ENCODE results near the gene JAGN1. TPM values are rescaled to one million over a fixed set of nuclear protein-coding genes. Genes with fewer than 3 reads are reported as not detected.
"Not testable (repeated sequence)": the region's sequence is repeated elsewhere in the genome, so short reads cannot be mapped to it uniquely, and the experiment has no call there.

JAGN1 gene
- total RNA-seq, 2 experiments from 2014 or later = 11.7 to 13.6 TPM

DNA sequence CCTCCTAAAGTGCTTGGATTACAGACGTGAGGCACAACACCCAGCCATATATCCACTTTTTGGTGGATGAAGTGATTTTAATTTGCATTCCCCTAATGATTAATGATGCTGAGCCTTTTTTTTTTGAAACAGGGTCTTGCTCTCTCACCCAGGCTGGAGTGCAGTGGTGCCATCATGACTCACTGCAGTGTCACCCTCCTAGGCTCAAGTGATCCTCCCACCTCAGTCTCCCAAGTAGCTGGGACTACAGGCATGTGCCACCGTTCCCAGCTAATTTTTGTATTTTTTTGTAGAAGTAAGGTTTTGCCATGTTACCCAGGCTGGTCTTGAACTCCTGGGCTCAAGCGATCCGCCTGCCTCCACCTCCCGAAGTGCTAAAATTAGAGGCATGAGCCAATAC lies 18.3 kb upstream of the JAGN1 start:
- intact Hi-C loops (cut with micrococcal nuclease) = not testable (repeated sequence)

DNA sequence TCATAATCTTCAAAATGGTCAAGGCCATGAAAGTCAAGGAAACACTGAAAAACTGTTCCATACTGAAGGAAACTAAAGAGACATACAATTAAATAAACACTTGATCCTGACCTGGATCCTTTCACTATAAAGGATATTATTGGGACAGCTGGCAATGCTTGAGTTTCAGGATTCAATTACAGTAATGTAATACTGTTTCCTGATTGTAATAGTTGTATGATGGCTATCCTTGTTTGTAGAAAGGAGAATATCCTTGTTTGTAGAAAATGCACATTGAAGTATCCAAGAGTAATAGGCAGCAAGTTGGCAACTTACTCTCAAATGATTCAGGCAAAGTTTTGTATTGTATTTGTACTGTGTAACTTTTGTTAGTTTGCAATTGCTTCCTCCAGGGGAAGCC lies 15.0 kb upstream of the JAGN1 start:
- DNase-seq = no peak
- Mint-ChIP-seq H3K4me1 (ENCODE audit: low read depth) (no peaks in the 10 kb centered on the region), H3K27ac (no peak overlapping the region), H3K27me3 (ENCODE audit: low read depth) (no peaks in the 10 kb centered on the region), H3K36me3 (ENCODE audit: low read depth) (no peaks in the 10 kb centered on the region), H3K9me3 (no peaks in the 10 kb centered on the region), H3K4me3 (no peak overlapping the region)
- CTCF ChIA-PET = interaction anchor here (1.0 kb wide), 1 partner anchor 11 kb away, joined by 3 read pairs; no protein-coding TSS in a partner anchor
- intact Hi-C loops (cut with micrococcal nuclease) = no loop called here

More for the DNA sequence above, 18.3 kb upstream of the JAGN1 start:
- CTCF ChIA-PET = interaction anchor here (1.0 kb wide), 1 partner anchor 23 kb away, joined by 3 read pairs; no protein-coding TSS in a partner anchor
- H3K36me3 Mint-ChIP-seq (ENCODE audit: low read depth); H3K4me1 Mint-ChIP-seq (ENCODE audit: low read depth); H3K27me3 Mint-ChIP-seq (ENCODE audit: low read depth); H3K9me3 Mint-ChIP-seq; DNase-seq; H3K4me3 Mint-ChIP-seq; H3K27ac Mint-ChIP-seq: not testable (repeated sequence)

GRCh38 chr3:9876255-9876654 lies 14.2 kb upstream of the JAGN1 start:
- H3K4me1 Mint-ChIP-seq (ENCODE audit: low read depth); H3K9me3 Mint-ChIP-seq; intact Hi-C loops (cut with micrococcal nuclease); H3K36me3 Mint-ChIP-seq (ENCODE audit: low read depth); H3K4me3 Mint-ChIP-seq; H3K27me3 Mint-ChIP-seq (ENCODE audit: low read depth); DNase-seq; H3K27ac Mint-ChIP-seq: not testable (repeated sequence)
- CTCF ChIA-PET = interaction anchor here (1.0 to 1.2 kb wide), 3 partner anchors 56 to 158 kb away, joined by 3 to 4 read pairs (median 3); no protein-coding TSS in a partner anchor

DNA sequence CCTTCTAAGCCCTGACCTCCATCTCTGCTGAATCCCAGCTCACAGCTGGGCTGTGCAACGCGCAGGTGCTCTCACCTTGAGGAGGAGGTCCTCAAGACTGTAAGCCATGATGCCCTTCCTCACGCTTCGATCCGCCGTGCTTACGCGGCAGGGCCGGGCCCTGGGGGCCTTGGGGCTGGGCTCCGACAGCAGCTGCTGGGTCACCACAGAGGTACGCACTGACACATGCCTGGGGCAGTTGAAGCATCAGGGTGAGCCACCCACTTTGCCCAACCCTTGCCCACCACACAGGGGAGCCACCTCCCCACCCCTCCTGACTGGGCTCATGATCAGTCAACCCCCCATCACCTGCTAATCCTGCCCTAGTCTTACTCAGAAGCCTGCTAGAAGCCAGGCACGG lies 13.4 kb upstream of the JAGN1 start:
- Mint-ChIP-seq H3K4me3 (no peak overlapping the region), H3K9me3 (no peaks in the 10 kb centered on the region), H3K36me3 (ENCODE audit: low read depth) (no peaks in the 10 kb centered on the region), H3K27me3 (ENCODE audit: low read depth) (no peaks in the 10 kb centered on the region), H3K4me1 (ENCODE audit: low read depth) (no peaks in the 10 kb centered on the region), H3K27ac (no peak overlapping the region)
- peak; percentile 18 for DNase-seq
- CTCF ChIA-PET = interaction anchor here (1.0 to 1.2 kb wide), 3 partner anchors 55 to 158 kb away, joined by 3 to 4 read pairs (median 3); no protein-coding TSS in a partner anchor
- intact Hi-C loops (cut with micrococcal nuclease) = no loop called here

DNA sequence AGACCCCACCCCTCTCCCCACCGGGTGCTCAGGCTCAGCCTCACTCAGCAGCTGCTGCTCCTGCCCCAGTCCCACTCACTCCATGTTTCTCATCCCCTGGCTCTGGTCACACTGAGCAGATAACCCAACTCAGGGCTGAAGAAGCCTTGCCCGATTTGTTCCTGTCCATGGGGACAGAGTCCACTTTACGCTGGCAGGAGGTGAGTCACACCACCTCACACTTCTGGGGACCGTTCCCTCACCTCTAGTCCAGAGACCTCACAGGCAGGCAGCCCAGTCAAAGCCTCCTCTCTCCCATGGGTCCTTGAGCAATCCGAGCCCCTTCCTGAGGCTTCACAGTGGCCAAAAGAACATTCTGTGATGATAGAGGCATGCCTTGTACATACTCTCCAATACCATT lies 11.7 kb upstream of the JAGN1 start:
- H3K4me1 Mint-ChIP-seq (ENCODE audit: low read depth) = no peaks in the 10 kb centered on the region
- H3K9me3 Mint-ChIP-seq = no peaks in the 10 kb centered on the region
- H3K36me3 Mint-ChIP-seq (ENCODE audit: low read depth) = no peaks in the 10 kb centered on the region
- CTCF ChIA-PET = interaction anchor here (0.8 to 1.6 kb wide), 2 partner anchors 52 to 151 kb away, joined by 3 to 4 read pairs; no protein-coding TSS in a partner anchor
- H3K4me3 Mint-ChIP-seq = no peak overlapping the region
- H3K27me3 Mint-ChIP-seq (ENCODE audit: low read depth) = no peaks in the 10 kb centered on the region
- no peak for DNase-seq
- H3K27ac Mint-ChIP-seq = no peak overlapping the region
- intact Hi-C loops (cut with micrococcal nuclease) = no loop called here

DNA sequence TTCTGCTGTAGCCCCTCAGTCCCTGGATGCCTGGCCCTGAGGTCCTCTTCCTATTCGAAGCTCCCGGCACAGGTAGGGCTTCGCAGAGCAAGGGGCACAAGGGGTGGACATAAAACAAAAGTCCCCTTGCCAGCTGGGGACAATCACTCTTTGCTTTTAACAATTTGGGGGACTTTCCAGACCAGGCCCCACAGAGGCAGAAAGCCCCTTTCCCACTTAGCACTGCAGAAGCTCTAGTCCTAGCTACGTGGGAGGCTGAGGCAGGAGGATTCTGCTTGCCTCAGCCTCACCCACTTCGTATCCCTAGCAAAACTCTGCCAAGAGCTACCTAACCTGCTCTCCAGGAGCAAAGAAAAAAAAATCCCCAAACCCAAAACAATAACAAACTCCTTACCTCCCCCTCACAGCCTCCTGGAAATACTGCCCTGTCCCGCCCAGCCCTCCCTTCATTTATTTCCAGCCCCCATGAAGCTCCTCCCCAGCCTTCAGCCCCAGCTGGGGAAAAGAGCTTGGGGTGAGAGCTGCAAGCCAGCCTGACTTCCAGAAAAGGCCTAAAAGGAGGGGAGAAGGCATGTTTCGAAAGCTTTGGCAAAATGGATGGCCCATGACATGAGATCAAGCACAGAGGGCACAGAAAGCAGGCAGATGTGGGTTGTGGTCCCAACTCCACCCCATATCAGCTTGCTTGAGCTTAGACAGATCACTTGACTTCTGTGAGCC lies 10.4 kb upstream of the JAGN1 start, which contains the start of gene CIDEC:
TSS of gene CIDEC (minus strand) at position 424 of the 720 bp plus-strand sequence. CDS start 1,767 bp downstream, outside the sequence.
- H3K4me1 Mint-ChIP-seq (ENCODE audit: low read depth) = no peaks in the 10 kb centered on the region
- CTCF ChIA-PET = interaction anchor here (0.5 to 1.6 kb wide), 2 partner anchors 16 to 53 kb away, joined by 4 to 7 read pairs; no protein-coding TSS in a partner anchor
- no peaks in the 10 kb centered on the region for H3K36me3 Mint-ChIP-seq (ENCODE audit: low read depth)
- intact Hi-C loops (cut with micrococcal nuclease) = no loop called here
- no peak within 1 kb of the TSS for H3K27ac Mint-ChIP-seq
- no peak for DNase-seq
- H3K4me3 Mint-ChIP-seq = no peak within 1 kb of the TSS
- H3K9me3 Mint-ChIP-seq = no peaks in the 10 kb centered on the region
- H3K27me3 Mint-ChIP-seq (ENCODE audit: low read depth) = no peaks in the 10 kb centered on the region

- Mint-ChIP-seq H3K4me3 (no peak overlapping the region), H3K27ac (no peak overlapping the region), H3K27me3 (ENCODE audit: low read depth) (no peaks in the 10 kb centered on the region), H3K36me3 (ENCODE audit: low read depth) (no peaks in the 10 kb centered on the region), H3K4me1 (ENCODE audit: low read depth) (no peaks in the 10 kb centered on the region), H3K9me3 (no peaks in the 10 kb centered on the region)
- CTCF ChIA-PET = no interaction called here
- intact Hi-C loops (cut with micrococcal nuclease) = no loop called here
- no peak for DNase-seq
Observed at GRCh38 chr3:9881441-9881840, 9.0 kb upstream of the JAGN1 start.

DNA sequence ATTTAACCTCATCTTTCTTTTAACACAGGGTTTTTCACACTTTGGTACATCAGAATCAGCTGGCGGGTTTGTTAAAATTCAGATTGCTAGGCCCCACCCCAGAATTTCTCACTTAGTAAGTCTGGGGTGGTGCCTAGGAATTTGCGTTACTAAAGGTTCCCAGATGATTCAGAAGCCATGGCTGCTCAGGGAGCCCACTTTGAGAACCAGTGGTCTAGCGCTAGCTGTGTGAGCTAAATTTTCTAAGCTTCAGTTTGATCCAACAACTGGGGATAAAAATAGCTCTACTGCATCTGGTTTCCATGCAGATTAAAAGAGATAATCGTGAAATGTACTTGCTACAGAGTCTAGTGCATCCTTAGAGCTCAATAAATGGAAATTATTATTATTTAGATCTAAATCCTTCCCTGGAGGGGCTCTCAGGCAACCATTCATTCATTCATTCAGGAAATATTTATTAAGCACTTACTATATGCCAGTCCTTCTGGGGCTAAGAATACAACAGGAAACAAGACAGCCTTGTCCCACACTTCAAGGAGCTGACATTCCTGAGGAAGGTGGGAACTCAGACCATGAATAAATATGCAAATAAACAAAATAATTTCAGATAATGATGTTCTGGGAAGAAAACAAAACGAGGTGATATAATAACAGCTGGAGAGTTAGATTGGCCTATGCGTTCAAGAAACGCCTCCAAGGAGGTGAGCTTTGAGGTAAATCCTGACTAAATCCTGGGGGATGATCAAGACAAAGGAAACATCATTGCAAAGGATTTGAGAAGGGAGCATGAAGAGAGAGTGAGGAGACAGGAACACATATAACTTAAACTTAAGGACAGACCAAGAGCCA lies 6.5 kb upstream of the JAGN1 start:
- CTCF ChIA-PET = interaction anchor here (0.5 to 0.7 kb wide), 3 partner anchors 30 to 99 kb away, joined by 3 to 4 read pairs (median 3); no protein-coding TSS in a partner anchor
- Mint-ChIP-seq H3K4me3 (no peak overlapping the region), H3K4me1 (ENCODE audit: low read depth) (no peaks in the 10 kb centered on the region), H3K27me3 (ENCODE audit: low read depth) (no peaks in the 10 kb centered on the region), H3K36me3 (ENCODE audit: low read depth) (no peaks in the 10 kb centered on the region), H3K9me3 (no peaks in the 10 kb centered on the region), H3K27ac (no peak overlapping the region)
- no peak for DNase-seq
- intact Hi-C loops (cut with micrococcal nuclease) = no loop called here

DNA sequence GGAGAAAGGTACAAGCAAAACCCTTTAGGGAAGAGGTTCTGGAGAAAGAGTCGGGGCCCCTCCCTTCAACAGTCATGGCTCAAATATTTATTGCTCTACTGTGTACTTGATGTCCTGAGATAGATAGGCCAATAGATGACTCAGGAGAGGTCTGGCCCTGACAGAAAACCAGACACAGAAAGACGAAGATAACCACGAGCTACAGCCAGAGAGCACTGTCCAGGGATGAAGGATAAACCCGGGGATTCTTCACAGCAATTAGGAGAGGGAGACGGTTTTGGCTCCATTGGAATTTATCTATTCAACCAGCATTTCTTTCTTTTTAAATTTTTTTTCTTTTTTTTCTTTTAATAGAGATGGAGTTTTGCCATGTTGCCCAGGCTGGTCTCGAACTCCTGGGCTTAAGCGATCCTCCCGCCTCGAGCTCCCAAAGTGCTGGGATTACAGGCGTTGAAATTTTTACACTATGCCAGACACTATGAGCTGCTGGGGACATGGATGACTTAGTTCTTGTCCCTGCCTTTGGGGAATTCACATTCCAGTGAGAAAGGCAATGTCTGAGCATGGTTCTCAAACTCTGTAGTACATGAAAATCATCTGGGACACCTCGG lies 5.8 kb upstream of the JAGN1 start:
- Mint-ChIP-seq H3K9me3 (no peaks in the 10 kb centered on the region), H3K27ac (no peak overlapping the region), H3K4me3 (no peak overlapping the region), H3K27me3 (ENCODE audit: low read depth) (no peaks in the 10 kb centered on the region), H3K4me1 (ENCODE audit: low read depth) (peaks cover 3% of the 10 kb centered on the region), H3K36me3 (ENCODE audit: low read depth) (no peaks in the 10 kb centered on the region)
- CTCF ChIA-PET = no interaction called here
- intact Hi-C loops (cut with micrococcal nuclease) = no loop called here
- DNase-seq = no peak

DNA sequence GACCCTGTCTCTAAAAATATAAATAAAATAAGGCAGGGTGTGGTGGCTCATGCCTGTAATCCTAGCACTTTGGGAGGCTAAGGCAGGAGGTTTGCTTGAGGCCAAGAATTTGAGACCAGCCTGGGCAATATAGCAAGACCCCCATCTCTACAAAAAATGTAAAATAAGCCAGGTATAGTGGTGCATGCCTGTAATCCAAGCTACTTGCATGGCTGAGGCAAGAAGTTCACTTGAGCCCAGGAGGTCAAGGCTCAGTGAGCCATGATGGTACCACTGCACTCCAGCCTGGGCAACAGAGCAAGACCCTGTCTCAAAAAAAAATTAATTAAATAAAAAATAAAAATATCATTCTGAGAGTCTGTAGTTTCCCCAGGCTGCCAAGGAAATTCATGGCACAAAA lies 4.1 kb upstream of the JAGN1 start:
- intact Hi-C loops (cut with micrococcal nuclease) = no loop called here
- CTCF ChIA-PET = no interaction called here
- peaks cover 3% of the 10 kb centered on the region for H3K36me3 Mint-ChIP-seq (ENCODE audit: low read depth)
- H3K9me3 Mint-ChIP-seq = no peaks in the 10 kb centered on the region
- H3K27me3 Mint-ChIP-seq (ENCODE audit: low read depth) = no peaks in the 10 kb centered on the region
- no peak overlapping the region for H3K27ac Mint-ChIP-seq
- peaks cover 9% of the 10 kb centered on the region for H3K4me1 Mint-ChIP-seq (ENCODE audit: low read depth)
- no peak for DNase-seq
- H3K4me3 Mint-ChIP-seq = no peak overlapping the region

- CTCF ChIA-PET = no interaction called here
- no peak overlapping the region for H3K4me3 Mint-ChIP-seq
- peaks cover 17% of the 10 kb centered on the region for H3K4me1 Mint-ChIP-seq (ENCODE audit: low read depth)
- intact Hi-C loops (cut with micrococcal nuclease) = no loop called here
- H3K27ac Mint-ChIP-seq = no peak overlapping the region
- H3K27me3 Mint-ChIP-seq (ENCODE audit: low read depth) = no peaks in the 10 kb centered on the region
- DNase-seq = no peak
- no peaks in the 10 kb centered on the region for H3K9me3 Mint-ChIP-seq
- peaks cover 10% of the 10 kb centered on the region for H3K36me3 Mint-ChIP-seq (ENCODE audit: low read depth)
Observed at GRCh38 chr3:9887480-9887879, 2.9 kb upstream of the JAGN1 start.

GRCh38 chr3:9888540-9888939 lies 1.9 kb upstream of the JAGN1 start:
- CTCF ChIA-PET = no interaction called here
- intact Hi-C loops (cut with micrococcal nuclease) = no loop called here
- H3K36me3 Mint-ChIP-seq (ENCODE audit: low read depth) = peaks cover 18% of the 10 kb centered on the region

More at GRCh38 chr3:9888540-9888939, 1.9 kb upstream of the JAGN1 start:
- no peaks in the 10 kb centered on the region for H3K27me3 Mint-ChIP-seq (ENCODE audit: low read depth)
- no peaks in the 10 kb centered on the region for H3K9me3 Mint-ChIP-seq
- peaks cover 26% of the 10 kb centered on the region for H3K4me1 Mint-ChIP-seq (ENCODE audit: low read depth)
- no peak for DNase-seq
- H3K27ac Mint-ChIP-seq = no peak overlapping the region
- H3K4me3 Mint-ChIP-seq = no peak overlapping the region
